Measurements from ENCODE around the gene TRABD2B. TPM values are rescaled to one million over a fixed set of nuclear protein-coding genes. Genes with fewer than 3 reads are reported as not detected.

The TRABD2B gene
- total and polyA plus RNA-seq, 2 of the 4 experiments (the other 2 are of a cell fraction): not detected

DNA sequence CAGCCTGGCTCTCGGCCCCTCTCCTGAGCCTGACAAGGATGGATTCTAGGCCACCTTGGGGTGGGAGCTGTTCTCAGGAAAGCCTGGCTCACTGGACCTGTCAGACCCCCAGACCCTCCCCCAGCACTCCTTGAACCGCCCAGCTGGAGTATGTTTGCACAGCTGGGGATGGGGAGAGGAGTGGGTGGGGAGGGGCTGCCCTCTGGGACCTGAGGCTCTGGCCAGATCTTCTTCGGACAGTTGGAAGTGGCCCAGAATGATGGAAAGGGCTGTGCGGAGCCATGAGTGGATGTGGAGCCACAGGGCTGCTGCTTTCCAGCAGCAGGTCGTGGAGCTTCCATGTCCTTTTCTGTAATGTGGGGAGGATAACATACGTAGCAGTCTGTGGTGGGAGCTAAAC is 43.0 kb upstream of the TRABD2B start:
- Histone ChIP-seq H4K5ac (ENCODE audit: low read depth, low read length) (no peak overlapping the region), H3K27ac (ENCODE audit: insufficient read depth, low read length) (no peak overlapping the region), H2AK5ac (ENCODE audit: low read depth, low read length) (no peak overlapping the region), H2AK9ac (replicated peaks; ENCODE audit: low read depth, low read length, poor library complexity) (no peak overlapping the region), H2BK20ac (ENCODE audit: low read depth, low read length) (no peak overlapping the region), H3K9me3 (ENCODE audit: control insufficient read depth, insufficient read depth, low read length) (no peaks in the 10 kb centered on the region), H3K9ac (ENCODE audit: low read depth, low read length) (no peak overlapping the region), H3K23ac (ENCODE audit: low read depth, low read length) (no peak overlapping the region), H2BK120ac (ENCODE audit: low read depth, low read length) (no peak overlapping the region), H2BK5ac (ENCODE audit: low read depth, low read length, poor library complexity, severe bottlenecking) (no peak overlapping the region), H4K91ac (ENCODE audit: insufficient read depth, low read depth, low read length) (no peak overlapping the region), H3K4me1 (ENCODE audit: control insufficient read depth, insufficient read depth, low read length) (no peaks in the 10 kb centered on the region), H2AFZ (replicated peaks; ENCODE audit: low read length, poor library complexity) (no peak overlapping the region), H3K4me3 (ENCODE audit: insufficient read depth, low read depth, low read length) (no peak overlapping the region), H3K4ac (ENCODE audit: low read depth, low read length) (no peak overlapping the region), H3K79me1 (ENCODE audit: low read depth in 1 of 2, low read length in 2 of 2) (no peaks in the 10 kb centered on the region), H3K36me3 (ENCODE audit: control insufficient read depth, insufficient read depth, low read length) (no peaks in the 10 kb centered on the region), H3K14ac (replicated peaks; ENCODE audit: low read depth, low read length) (no peak overlapping the region), H3K9me1 (ENCODE audit: insufficient read depth, low read length) (no peaks in the 10 kb centered on the region), H3K4me2 (ENCODE audit: low read depth, low read length) (no peak overlapping the region), H3K18ac (ENCODE audit: low read depth, low read length) (no peak overlapping the region), H4K20me1 (ENCODE audit: insufficient read depth, low read length) (no peaks in the 10 kb centered on the region), H3K27me3 (ENCODE audit: control insufficient read depth, insufficient read depth, low read length) (no peaks in the 10 kb centered on the region; the same call in 1 of the 2 replicates), H4K8ac (ENCODE audit: low read depth in 2 of 2, low read length in 2 of 2) (no peak overlapping the region), H3K56ac (ENCODE audit: extremely low read depth, insufficient read depth, low read length) (no peak overlapping the region), H2BK15ac (ENCODE audit: low read depth, low read length) (no peak overlapping the region)
- dilution Hi-C loops (cut with HindIII; ENCODE audit: low sequenced_read_pairs, unreplicated experiment): no loop called here
- BruUV-seq (replicated peaks): no TSS peak
- ATAC-seq (ENCODE audit: low read depth): no peak
- POLR2A ChIA-PET (ENCODE audit: unreplicated experiment): no interaction called here
- WGBS, 2 experiments (ENCODE audit: extremely low coverage in 2 of 2, insufficient read length in 1 of 2): 50% methylated on average over 1 of the region's 6 CpGs; no CpG with 5 or more reads in 1 of the 2 experiments
- intact Hi-C loops (cut with micrococcal nuclease): no loop called here
- in situ Hi-C loops (cut with MboI; ENCODE audit: low sequenced_read_pairs): no loop called here
- CTCF ChIA-PET: no interaction called here
- TF ChIP-seq FOS (IDR thresholded peaks at IDR 0.05; ENCODE audit: low read depth, low read length) (no peak), CHD1 (IDR thresholded peaks at IDR 0.05; ENCODE audit: low read depth, low read length) (no peak), SMC3 (IDR thresholded peaks at IDR 0.05; ENCODE audit: low read depth, low read length) (no peak), BHLHE40 (IDR thresholded peaks at IDR 0.05; ENCODE audit: low read depth, low read length) (no peak), MAZ (IDR thresholded peaks at IDR 0.05; ENCODE audit: borderline replicate concordance, low read depth, low read length) (no peak), MXI1 (IDR thresholded peaks at IDR 0.05; ENCODE audit: borderline replicate concordance, low read depth, low read length) (no peak), RCOR1 (IDR thresholded peaks at IDR 0.05; ENCODE audit: insufficient replicate concordance, low read length) (no peak)
- TF ChIP-seq, protein P1, sequence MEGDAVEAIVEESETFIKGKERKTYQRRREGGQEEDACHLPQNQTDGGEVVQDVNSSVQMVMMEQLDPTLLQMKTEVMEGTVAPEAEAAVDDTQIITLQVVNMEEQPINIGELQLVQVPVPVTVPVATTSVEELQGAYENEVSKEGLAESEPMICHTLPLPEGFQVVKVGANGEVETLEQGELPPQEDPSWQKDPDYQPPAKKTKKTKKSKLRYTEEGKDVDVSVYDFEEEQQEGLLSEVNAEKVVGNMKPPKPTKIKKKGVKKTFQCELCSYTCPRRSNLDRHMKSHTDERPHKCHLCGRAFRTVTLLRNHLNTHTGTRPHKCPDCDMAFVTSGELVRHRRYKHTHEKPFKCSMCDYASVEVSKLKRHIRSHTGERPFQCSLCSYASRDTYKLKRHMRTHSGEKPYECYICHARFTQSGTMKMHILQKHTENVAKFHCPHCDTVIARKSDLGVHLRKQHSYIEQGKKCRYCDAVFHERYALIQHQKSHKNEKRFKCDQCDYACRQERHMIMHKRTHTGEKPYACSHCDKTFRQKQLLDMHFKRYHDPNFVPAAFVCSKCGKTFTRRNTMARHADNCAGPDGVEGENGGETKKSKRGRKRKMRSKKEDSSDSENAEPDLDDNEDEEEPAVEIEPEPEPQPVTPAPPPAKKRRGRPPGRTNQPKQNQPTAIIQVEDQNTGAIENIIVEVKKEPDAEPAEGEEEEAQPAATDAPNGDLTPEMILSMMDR (conservative IDR thresholded peaks at IDR 0.05; ENCODE audit: low read depth, low read length): no peak
- no peak for DNase-seq
